Kidney capillary endothelial cell (primary cell): ENCODE results near the gene EXOC5.
"Not testable (repeated sequence)": the region's sequence is repeated elsewhere in the genome, so short reads cannot be mapped to it uniquely, and the experiment has no call there.

Source experiments
- DNase-seq: peaks from one replicate; pipeline ENCODE4 v3.0.0-alpha.2; 2018; ENCODE audit warnings: low spot score

Gene EXOC5

DNA sequence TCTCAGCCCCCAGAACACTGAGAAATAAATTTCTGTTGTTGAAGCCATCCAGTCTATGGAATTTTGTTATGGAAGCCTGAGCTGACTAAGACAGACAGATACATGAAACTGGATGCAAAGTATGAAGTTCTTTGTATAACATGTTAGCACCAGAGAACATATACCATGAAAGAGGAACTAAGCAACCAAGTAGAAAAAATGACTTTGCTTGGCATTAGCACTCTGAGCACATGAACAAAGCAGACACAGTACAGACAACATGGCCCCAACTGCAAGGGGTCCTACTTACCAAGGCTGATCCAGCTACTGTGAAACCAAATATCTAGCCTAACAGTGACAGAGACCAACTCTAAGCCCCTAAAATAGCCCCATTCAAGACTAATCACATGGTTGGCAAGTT lies 13.8 kb downstream of the EXOC5 start:
- no peak for DNase-seq

DNA sequence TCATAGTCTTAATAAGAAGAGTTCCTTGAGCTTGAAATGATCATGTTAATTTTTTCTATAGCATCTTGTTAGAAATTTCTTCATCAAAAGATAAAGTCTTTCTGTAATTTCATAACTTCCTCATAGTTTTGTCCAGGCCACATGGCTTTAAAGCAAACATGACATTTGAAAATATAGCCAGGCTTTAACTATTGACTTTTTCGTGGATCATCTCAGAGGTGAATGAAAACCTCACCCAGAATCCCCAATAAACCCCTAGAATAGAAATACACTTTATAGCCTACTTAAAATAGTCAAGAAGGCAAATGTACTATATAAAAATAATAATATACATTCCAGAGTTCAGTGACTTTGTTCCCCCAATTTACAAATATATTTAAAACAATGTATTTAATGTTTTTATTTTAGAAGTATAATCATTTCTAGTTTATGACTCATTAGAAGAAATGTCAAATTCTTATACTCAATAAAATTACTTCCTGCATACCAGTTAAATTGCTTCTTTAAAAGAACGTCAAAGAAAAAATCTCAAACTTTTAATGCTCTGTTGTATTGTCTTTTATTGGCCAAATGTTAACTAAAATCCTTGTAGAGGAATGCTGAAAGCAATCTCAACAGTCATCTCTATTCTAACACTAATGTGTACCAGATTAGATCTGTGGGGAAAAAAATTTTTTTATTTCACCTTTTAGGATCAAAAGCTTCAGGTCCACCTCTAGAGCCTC lies 21.6 kb downstream of the EXOC5 start:
- DNase-seq, result no peak

DNA sequence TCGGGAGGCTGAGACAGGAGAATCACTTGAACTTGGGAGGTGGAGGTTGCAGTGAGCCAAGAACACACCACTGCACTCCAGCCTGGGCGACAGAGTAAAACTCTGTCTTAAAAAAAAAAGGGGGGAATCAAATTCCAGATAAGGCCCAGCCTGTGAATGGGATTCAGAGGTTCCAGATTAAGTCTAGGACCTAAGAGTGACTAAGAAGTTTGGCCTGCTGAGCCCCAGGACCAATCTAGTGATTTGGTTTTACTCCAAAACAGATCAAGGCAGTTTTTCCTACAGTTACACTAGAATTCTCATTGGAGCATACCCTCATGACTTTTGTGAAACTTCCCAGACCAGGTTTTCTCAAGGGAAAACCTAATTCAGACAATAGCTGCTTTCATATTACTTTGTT lies 22.8 kb downstream of the EXOC5 start:
- no peak for DNase-seq

DNA sequence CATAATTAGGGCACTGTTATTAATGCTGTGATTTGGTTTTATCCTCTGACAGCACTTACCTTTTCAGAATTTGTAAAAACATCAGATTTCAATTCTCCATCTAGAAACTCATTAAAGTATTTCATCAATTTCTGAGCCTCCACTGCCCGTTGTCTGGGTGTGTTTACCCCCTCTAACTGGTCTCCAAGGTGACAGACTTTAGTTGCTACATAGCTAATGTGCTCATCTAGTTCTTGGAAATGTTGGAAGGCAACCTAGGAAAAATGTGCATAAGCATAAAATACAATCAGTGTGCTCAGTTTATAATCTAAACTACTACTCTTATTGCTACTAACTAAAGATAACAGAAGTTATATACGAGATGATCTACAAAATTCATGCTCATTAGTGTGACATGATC lies 24.6 kb downstream of the EXOC5 start:
- DNase-seq, result no peak

DNA sequence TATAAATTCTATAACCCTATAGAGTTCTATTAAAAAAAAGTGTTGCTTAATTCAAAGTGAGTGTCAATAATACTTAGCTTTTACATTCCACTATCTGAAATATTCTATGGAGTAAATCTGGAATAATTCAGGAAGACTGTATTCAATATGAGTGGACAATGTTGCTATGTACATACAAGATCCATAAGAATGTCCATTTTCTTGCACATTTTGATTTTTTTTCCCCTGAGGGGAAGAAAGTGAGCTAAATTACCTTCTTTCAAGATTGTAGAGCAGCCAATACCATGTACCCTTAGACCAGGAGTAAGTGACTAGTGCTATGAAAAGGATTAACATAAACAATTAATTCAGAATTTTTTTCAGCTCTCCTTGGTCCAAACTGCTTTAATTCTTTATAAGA lies 25.4 kb downstream of the EXOC5 start:
- DNase-seq, result no peak

DNA sequence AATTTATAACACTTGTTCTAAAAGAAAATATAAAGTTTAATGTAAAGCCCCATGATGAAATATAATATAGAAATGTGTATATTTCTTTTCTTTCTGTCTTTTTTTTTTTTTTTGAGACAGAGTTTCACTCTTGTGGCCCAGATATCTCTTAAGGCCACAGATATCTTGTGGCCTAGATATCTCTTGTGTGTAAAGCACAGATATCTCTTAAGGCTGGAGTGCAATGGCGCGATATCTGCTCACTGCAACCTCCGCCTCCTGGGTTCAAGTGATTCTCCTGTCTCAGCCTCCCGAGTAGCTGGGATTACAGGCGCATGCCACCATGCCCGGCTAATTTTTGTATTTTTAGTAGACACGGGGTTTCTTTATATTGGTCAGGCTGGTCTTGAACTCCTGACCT lies 28.6 kb downstream of the EXOC5 start:
- DNase-seq, result not testable (repeated sequence)

DNA sequence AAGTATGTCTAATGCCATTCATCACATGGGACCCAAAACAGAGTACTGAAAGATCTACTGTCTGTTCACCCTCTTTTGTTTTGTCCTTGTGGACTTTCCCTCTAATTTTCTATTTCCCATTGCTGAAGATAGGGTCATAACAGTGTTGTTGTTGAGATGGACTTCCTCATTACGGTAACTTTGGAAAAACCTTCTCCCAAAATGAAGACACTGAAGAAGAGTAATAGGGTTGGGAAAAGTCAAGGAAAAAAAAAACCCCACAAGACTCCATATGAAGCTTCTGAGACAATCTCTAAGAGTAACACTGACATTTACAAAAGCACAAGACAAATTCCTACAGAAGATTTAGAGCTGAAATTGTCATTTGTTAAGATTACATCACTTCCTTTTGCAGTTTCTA lies 36.7 kb downstream of the EXOC5 start:
- DNase-seq, result no peak

DNA sequence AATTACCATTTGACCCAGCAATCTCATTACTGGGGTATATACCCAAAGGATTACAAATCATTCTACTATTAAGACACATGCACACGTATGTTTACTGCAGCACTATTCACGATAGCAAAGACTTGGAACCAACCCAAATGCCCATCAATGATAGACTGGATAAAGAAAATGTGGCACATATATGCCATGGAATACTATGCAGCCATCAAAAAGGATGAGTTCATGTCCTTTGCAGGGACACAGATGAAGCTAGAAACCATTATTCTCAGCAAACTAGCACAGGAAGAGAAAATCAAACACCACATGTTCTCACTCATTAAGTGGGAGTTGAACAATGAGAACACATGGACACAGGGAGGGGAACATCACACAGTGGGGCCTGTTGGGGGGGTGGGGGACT lies 40.4 kb downstream of the EXOC5 start:
- not testable (repeated sequence) for DNase-seq

DNA sequence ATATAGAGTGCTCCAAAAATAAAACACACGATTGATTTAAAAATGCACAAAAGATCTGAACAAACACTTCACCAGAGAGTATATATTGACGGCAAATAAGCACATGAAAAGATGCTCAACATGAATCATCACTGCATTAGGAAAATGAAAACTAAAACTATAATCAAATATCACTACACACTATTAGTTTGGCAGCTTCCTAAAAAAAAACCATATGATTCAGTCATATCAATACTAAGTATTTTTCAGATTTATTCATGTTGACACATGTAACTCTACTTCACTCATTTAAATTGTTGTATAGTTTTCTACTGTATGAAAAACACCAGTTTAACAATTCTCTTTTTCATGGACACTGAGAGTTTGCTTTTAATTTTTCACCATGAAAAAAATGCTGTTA lies 41.6 kb downstream of the EXOC5 start:
- no peak for DNase-seq

DNA sequence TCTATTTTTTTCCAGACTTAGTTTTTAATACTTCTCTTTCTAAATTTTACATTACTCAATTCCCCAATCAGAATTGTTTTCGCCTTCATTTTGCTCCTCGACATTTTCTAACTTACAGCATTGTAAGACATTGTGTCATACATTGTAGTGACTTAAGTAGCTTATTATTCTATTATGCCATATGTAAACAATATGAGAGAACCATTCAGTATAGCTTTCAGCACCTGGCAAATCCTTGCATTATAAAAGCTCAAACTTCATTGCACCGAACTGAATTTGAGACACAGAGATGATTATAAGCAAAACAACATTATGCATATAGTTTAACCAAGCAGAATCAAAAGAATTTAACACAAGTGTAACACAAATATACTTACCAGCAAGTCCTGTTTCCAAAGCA lies 46.8 kb downstream of the EXOC5 start:
- no peak for DNase-seq

DNA sequence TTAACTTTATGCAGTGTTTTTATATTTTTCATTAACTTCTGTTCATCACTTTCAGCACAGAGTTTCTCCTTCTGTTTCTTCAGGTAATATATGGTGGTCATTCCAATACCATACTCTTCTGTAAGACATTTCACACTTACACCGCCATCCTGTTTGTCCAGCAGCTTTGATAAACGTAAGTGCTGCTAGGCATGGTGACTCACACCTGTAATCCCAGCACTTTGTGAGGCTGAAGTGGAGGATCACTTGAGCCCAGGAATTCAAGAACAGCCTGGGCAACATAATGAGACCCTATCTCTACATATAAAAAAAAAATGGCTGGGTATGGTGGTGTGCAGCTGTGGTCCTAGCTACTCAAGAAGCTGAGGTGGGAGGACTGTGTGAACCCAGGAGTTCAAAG lies 55.8 kb downstream of the EXOC5 start:
- DNase-seq, result no peak

DNA sequence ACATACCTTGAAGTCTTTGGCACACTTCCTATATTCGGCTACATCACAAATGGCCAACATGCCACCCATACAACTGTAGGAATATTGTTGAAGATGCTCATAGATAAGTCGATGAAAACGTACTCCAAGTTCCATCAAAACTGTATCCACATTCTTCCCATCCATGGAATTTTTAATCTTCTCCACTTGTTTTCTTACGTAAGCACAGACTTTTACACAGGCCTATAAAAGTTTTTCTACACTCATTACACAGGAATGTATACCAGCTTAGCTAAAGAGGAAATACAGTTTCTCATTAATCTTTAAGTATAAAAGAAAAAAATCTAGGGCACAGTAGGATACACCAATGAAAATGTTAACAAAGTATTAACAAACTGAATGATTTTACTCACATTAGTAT lies 59.1 kb downstream of the EXOC5 start:
- DNase-seq, result no peak

DNA sequence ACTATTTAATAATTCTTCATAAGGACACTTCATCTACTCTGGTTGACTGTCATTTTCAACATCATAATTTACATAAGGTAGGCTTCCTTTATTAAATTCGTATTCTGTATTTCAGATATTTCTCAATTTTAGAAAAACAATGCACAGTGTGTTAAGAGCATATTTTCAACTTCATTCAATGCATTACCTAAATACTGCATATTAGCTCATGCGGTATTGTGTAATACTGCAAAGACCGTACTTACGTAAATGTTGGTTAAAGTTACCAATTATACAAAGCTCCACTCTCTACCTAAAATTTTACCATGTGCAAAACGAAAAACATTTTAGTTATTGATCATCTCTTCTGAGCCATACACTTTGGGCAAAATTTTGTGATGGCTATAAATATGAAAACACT lies 62.8 kb downstream of the EXOC5 start:
- DNase-seq, result no peak

DNA sequence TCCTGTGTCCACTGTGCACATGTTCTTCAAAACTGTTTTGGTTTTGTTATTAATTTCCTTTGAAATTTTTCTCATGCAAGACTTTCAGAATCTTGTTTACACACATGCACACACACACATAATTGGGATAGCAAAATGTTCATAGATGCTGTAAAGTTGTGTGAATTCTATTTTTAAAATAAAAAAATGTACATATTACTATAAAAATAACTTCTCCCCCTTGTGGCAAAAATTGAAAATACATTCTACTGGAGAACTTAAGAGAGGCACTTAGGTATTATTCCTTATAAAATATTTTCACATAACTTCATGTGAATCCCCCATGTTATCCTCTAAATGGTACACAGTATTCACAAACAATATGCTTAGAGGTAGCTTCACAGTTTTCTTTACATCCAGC lies 66.0 kb downstream of the EXOC5 start:
- DNase-seq, result not testable (repeated sequence)

DNA sequence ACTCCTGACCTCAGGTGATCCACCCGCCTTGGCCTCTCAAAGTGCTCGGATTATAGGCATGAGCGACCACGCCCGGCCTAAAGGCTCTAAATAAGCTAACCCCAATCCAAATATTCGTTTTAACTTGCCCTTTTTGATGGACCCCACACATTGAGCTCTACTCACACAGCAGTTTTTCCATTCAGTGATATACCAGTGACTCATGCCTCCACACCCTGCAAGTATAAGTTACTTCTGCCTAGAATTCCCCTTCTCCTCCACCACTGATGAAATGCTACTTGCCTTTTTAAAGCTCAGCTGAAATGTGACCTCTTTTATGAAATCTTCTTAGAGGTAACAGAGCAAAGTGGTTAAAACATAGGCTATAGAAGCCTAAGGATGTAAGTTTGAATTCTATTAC lies 68.8 kb downstream of the EXOC5 start:
- no peak for DNase-seq

DNA sequence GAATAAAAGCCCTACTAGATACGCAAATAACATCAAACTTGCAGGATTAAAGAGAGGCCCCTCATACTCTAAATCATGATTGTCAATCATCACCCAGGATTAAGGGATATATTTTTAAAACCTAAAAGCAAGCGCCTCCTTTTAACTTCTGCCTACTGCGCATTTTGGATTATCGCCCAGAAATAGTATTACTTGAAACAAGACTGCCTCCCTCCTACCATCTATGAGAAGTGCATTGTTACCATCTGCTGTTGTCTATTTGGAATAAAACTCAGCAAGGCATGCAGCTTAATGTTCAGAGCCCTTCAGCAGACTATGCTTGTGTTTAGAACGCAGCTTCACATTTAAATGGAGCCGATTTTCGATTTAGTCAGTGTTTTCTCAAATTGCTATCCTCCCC lies 79.6 kb downstream of the EXOC5 start:
- DNase-seq, result no peak

DNA sequence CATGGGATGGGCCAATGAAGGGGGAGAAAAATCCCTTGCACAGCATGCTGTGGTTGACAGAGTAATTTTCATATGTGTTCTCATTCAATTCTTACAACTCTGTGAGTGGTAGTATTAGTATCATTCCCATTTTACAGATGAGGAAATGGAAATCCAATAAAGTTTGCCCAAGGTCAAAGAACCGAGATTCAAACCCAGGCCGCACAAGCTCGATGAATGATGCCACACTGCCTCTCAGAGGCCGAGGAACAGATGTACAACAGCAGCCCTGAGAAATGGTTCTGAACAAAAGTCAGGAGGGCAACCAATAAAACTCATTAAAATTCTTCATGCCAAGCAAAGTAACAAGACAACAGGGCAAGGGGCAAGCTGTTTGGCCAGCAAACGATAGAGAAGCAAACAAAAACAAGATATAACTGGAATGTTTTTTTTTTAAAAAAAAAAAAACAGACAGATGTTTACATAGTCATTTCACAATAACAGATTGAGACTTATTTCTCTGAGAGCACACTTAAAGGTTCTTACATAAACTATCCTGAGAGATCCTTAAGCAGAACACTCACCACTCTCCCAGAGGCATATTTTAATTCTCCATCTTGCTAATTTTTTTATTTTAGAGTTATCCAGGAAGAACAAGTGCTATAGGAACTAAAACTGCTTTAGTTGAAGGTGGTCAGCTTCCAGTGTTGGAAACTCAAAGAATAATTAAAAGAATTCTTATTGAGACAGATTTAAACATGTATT lies 85.8 kb downstream of the EXOC5 start:
- no peak for DNase-seq

DNA sequence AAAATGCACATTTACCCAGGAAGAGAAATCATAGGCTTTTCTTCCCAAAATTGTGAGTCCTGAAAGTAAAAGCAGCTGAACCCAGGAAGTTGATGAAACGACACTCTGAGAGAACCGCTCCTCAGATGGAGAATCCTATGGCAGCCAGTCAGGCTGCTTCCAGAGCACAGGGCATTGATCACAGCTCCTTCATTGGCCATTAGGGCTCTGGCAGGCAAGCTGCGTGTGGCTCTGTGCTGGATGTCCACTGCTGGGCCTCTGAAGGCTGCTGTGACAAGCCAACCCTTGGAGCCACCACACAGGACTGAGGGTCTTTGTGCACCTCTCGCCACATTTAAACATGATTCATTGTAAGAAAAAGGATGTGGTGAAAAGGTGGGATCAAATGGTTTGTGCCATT lies 89.4 kb downstream of the EXOC5 start:
- DNase-seq, result no peak

DNA sequence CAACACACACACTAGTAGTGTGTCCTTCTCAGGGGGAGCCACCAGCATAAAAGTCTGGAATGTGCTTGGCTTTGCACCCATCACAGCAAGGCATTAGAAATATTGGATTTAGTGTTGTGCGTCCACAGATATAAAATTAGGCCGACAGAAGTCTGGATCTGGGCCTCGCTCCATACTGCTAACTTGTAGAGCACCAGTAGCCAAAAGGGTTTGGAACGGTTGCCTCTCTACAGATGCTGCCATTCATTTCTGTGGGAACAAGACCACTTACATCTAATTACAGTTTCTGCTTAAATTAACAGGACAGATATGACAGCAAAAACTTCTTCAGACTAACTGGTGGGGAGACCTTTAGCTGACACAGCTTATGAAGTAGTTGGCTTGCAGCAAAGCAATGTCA lies 94.2 kb downstream of the EXOC5 start:
- DNase-seq, result no peak

DNA sequence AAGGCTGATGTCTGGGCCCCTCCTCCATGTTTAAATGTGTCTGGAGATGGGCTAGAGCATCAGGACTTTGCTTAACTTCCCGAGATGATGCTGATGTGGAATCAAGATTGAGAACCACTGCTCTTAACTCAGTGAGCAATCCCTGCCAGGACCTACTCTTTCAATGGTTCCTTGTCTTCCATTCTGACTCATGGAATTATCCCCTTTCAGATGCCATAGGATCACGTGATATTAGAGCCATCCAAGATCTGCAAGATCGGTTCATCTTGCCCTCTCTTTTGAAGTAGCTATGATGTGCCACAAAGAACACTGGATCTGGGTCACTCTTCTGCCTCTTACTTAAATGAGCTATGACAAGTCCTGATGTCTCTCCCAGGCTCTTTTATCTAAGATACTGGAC lies 96.8 kb downstream of the EXOC5 start:
- no peak for DNase-seq

DNA sequence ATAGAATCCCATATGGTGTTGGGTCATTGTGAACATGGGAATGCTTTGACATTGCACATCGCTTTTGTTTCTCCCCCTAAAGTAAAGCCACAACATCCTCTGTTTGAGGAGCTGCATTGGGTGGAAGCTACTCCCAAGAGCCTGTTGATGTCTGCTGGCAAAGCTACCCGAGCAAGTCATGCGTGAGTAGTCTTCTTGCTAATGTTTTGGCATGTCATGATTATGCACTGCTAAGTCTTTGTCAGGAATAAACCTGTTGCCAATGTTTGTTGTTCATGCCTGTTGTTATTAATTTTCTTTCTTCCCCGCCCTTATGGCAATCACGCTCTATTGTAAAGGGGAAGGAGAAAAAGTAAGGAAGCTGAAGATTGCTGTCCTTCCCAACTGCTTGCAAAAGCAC lies 97.3 kb downstream of the EXOC5 start:
- no peak for DNase-seq

DNA sequence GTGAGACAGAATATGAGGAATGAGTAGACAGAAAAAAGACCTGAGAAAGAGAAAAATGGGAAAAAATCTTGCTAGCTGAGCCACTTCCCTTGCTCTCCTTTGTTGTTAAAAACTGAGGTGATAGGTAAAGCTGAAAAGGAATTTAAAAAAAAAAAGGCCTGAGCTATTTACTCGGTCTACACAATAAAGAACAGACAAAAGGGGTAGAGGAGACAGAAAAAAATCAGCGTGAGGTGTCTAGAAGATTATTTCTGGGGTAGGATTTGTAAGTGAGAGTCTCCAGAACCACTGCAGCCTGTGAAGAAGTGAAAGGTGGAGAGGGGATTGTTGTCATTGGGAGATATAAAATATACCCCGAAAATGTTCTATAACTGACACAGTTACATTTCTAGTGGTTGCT lies 98.8 kb downstream of the EXOC5 start:
- DNase-seq, result no peak

DNA sequence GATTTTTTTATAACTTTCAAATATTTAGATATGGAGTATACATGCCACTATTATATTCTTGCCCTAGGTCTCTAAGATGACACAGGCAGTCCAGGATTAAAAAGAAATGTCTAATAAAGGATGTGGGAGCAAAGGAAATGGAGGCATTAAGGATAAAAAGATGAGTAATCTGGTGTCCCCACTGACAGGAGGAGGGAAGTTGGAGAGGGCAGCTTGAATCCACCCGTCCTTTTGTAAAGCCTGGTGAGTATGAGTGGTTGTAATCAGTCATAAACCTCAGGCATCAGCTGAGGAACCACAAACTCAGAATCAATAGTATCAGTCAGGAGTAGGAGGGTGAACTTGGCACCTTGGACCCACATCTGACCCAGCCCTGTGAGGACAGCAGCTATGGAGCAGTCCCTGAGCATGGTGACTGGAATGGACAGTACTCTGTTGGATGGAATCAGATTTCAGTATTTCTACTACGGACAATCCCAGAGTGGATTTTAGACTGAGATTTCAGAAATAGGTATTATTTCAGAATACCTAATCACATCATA lies 100.5 kb downstream of the EXOC5 start:
- no peak for DNase-seq
